Liver (tissue), 9 donors: ENCODE data around the gene ATP6V1G2. TPM values are rescaled to one million over a fixed set of nuclear protein-coding genes. Genes with fewer than 3 reads are reported as not detected.

Experiments used
- DNase-seq: peaks from one replicate; pipeline ENCODE4 v3.0.0-alpha.2; 2017; ENCODE audit warnings: low spot score
- H3K27ac ChIP-seq, 2 donors: one replicate each; pipeline ENCODE4 v1.7.0; 2013; ENCODE audit warnings: inconsistent platforms in 2 of 2, low read length in 2 of 2, control low read depth in 1 of 2, low read depth in 1 of 2, mild to moderate bottlenecking in 1 of 2
- H3K27me3 ChIP-seq, 4 donors: one replicate each; pipeline versions ENCODE4 v1.6.1 to v1.7.0; 2013; ENCODE audit warnings: low read length in 3 of 4, inconsistent platforms in 1 of 4, mild to moderate bottlenecking in 1 of 4, moderate library complexity in 1 of 4; ENCODE audit not compliant: control insufficient read depth in 4 of 4, insufficient read depth in 4 of 4
- H3K36me3 ChIP-seq, 4 donors: one replicate each; pipeline versions ENCODE4 v1.6.1 to v1.7.0; 2013; ENCODE audit warnings: low read length in 3 of 4, mild to moderate bottlenecking in 3 of 4, low read depth in 1 of 4, moderate library complexity in 1 of 4; ENCODE audit not compliant: control insufficient read depth in 4 of 4, insufficient read depth in 3 of 4
- H3K4me1 ChIP-seq, 4 donors: one replicate each; pipeline versions ENCODE4 v1.6.1 to v1.7.0; 2013; ENCODE audit warnings: low read length in 3 of 4, mild to moderate bottlenecking in 3 of 4, moderate library complexity in 1 of 4; ENCODE audit not compliant: control insufficient read depth in 4 of 4, insufficient read depth in 4 of 4
- H3K4me3 ChIP-seq, 3 donors: one replicate each; pipeline versions ENCODE4 v1.6.1 to v1.7.0; 2013; ENCODE audit warnings: low read length in 3 of 3, control low read depth in 1 of 3, low read depth in 1 of 3, mild to moderate bottlenecking in 1 of 3
- H3K9ac ChIP-seq, 2 donors: one replicate each; pipeline ENCODE4 v1.7.0; 2013; ENCODE audit warnings: low read length in 2 of 2, mild to moderate bottlenecking in 2 of 2, moderate library complexity in 2 of 2, control low read depth in 1 of 2, low read depth in 1 of 2
- H3K9me3 ChIP-seq, 4 donors: one replicate each; pipeline versions ENCODE4 v1.6.1 to v1.7.0; 2013; ENCODE audit warnings: low read length in 3 of 4; ENCODE audit not compliant: control insufficient read depth in 4 of 4
- EGR1 ChIP-seq, 2 donors: IDR thresholded peaks; 2 replicates each; pipeline ENCODE4 v1.6.1; 2016 to 2018; ENCODE audit warnings: antibody characterized with exemption in 2 of 2, low read depth in 2 of 2
- FOXA1 ChIP-seq: IDR thresholded peaks from 2 replicates; pipeline ENCODE4 v1.6.1; 2016; ENCODE audit warnings: antibody characterized with exemption
- FOXA2 ChIP-seq: IDR thresholded peaks from 2 replicates; pipeline ENCODE4 v1.6.1; 2016; ENCODE audit warnings: antibody characterized with exemption
- GABPA ChIP-seq, 2 donors: IDR thresholded peaks in 1 of 2; conservative IDR thresholded peaks in 1 of 2; 2 replicates each; pipeline ENCODE4 v1.6.1; 2016; ENCODE audit warnings: antibody characterized with exemption in 2 of 2, mild to moderate bottlenecking in 1 of 2, moderate library complexity in 1 of 2
- HNF4A ChIP-seq, 2 donors: conservative IDR thresholded peaks; 2 replicates each; pipeline ENCODE4 v1.6.1; 2016; ENCODE audit warnings: antibody characterized with exemption in 2 of 2, mild to moderate bottlenecking in 2 of 2
- HNF4G ChIP-seq: IDR thresholded peaks from 2 replicates; pipeline ENCODE4 v1.6.1; 2016; ENCODE audit warnings: antibody characterized with exemption
- JUND ChIP-seq, 2 donors: IDR thresholded peaks; 2 replicates each; pipeline ENCODE4 v1.6.1; 2016; ENCODE audit warnings: antibody characterized with exemption in 2 of 2
- NR2F2 ChIP-seq: IDR thresholded peaks from 2 replicates; pipeline ENCODE4 v1.6.1; 2016; ENCODE audit warnings: antibody characterized with exemption
- RAD21 ChIP-seq, 2 donors: IDR thresholded peaks; 2 replicates each; pipeline ENCODE4 v1.6.1; 2016; ENCODE audit warnings: antibody characterized with exemption in 2 of 2, mild to moderate bottlenecking in 2 of 2
- RXRA ChIP-seq, 2 donors: IDR thresholded peaks; 2 replicates each; pipeline ENCODE4 v1.6.1; 2017 to 2018; ENCODE audit warnings: antibody characterized with exemption in 2 of 2, mild to moderate bottlenecking in 1 of 2
- SP1 ChIP-seq: IDR thresholded peaks from 2 replicates; pipeline ENCODE4 v1.6.1; 2018; ENCODE audit warnings: antibody characterized with exemption, mild to moderate bottlenecking
- TAF1 ChIP-seq: conservative IDR thresholded peaks from 2 replicates; pipeline ENCODE4 v1.6.1; 2016; ENCODE audit warnings: antibody characterized with exemption, mild to moderate bottlenecking
- YY1 ChIP-seq: IDR thresholded peaks from 2 replicates; pipeline ENCODE4 v1.6.1; 2016; ENCODE audit warnings: antibody characterized with exemption, mild to moderate bottlenecking
- WGBS: extraction: QIAGEN DNeasy Blood & Tissue Kit; methylation state at CpG from one replicate; pipeline ENCODE4 v1.1.7; 2013; 5-methylcytosine and 5-hydroxymethylcytosine counted together
- polyA plus RNA-seq, 2 donors: library from polyadenylated mRNA; stranded (reverse) in 1 of 2; unstranded in 1 of 2; fragments of 200-250 nt in 1 of 2; fragments of >200 nt in 1 of 2; fragmentation: Nextera tagmentation in 1 of 2; extraction: Ambion mirVana in 1 of 2; gene quantifications; one replicate each; pipeline versions ENCODE4 v1.2.1 to v1.2.3, GENCODE V29; 2013 to 2015
- total RNA-seq, 2 donors: library from RNA; depleted of rRNA; stranded (reverse); fragments of >200 nt; gene quantifications; one replicate each; pipeline ENCODE4 v1.2.3, GENCODE V29; 2014
- TF ChIP-seq, protein P1 (sequence below): IDR thresholded peaks from 2 replicates; pipeline ENCODE4 v1.6.1; 2016; ENCODE audit warnings: antibody characterized with exemption
- TF ChIP-seq, protein P2 (sequence below): IDR thresholded peaks from 2 replicates; pipeline ENCODE4 v1.6.1; 2016; ENCODE audit warnings: antibody characterized with exemption, mild to moderate bottlenecking
- TF ChIP-seq, protein P3 (sequence below): fragments of 150-350 bp; IDR thresholded peaks from 2 replicates; pipeline ENCODE4 v1.5.1; 2017; ENCODE audit warnings: improper control_type of control experiment, low read depth, low read length; ENCODE audit not compliant: missing input control
- TF ChIP-seq, protein P4 (sequence below): IDR thresholded peaks from 2 replicates; pipeline ENCODE4 v1.6.1; 2016; ENCODE audit warnings: antibody characterized with exemption
- TF ChIP-seq, protein P5 (sequence below): IDR thresholded peaks from 2 replicates; pipeline ENCODE4 v1.6.1; 2016; ENCODE audit warnings: antibody characterized with exemption
- donor health status: healthy.
- donor health status: healthy.
- donor health status: healthy.
- donor health status: healthy.
- donor health status: healthy.

The ATP6V1G2 gene
- total RNA-seq (under 1 TPM; 0.14 to 0.17 TPM), polyA plus RNA-seq (under 1 TPM; 0.35 to 0.36 TPM)

DNA sequence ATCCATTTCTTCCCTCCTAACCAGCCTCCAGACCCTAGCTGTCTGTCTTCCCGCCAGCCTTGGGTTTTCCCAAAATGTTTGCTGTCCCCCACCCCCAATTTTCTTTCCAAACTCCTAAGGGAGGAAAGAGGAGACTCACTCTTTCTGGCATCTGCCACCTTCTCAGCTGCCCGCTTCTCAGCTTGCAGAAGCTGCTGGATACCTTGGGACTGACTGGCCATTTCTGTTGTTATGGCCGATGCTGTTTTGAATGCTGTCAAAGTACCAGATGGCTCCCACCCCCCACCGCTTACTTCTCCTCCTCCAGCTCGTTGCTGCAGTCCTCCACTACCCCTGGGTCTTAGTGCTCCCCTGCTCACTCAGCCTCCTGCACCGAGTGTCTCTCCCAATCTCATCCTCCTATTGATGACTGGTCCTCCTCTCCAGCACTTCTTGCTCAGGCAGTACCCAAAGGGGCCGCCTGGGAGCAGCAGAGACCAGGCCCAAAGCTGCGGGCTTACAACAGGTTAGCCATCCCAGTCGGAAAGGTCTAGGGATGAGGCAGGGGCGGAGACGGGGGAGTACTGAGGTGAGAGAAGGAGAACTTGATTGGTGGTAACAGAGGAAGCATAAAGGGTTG, at the start of gene ATP6V1G2:
TSS of gene ATP6V1G2 (minus strand) at position 270 of the 619 bp plus-strand sequence. CDS start at position 221, 49 bp downstream.
- DNase-seq: peak; percentile 88

More for the DNA sequence above, at the start of gene ATP6V1G2:
- TF ChIP-seq FOXA2 (no peak), HNF4A (conservative IDR thresholded peaks at IDR 0.05) (peak in 1 of 2 donors; percentile 14), TAF1 (no peak), HNF4G (no peak), GABPA (IDR thresholded peaks at IDR 0.05 in 1 of 2, conservative IDR thresholded peaks at IDR 0.05 in 1 of 2) (no peak), RAD21 (IDR thresholded peaks at IDR 0.05) (peak; percentile 99 to 100), FOXA1 (no peak), EGR1 (IDR thresholded peaks at IDR 0.05; ENCODE audit: low read depth in 2 of 2) (no peak), NR2F2 (peak; percentile 16), RXRA (IDR thresholded peaks at IDR 0.05) (peak in 1 of 2 donors; percentile 48), JUND (IDR thresholded peaks at IDR 0.05) (no peak), SP1 (no peak), YY1 (no peak)
- TF ChIP-seq, protein P1, sequence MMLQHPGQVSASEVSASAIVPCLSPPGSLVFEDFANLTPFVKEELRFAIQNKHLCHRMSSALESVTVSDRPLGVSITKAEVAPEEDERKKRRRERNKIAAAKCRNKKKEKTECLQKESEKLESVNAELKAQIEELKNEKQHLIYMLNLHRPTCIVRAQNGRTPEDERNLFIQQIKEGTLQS: no peak
- TF ChIP-seq, protein P2, sequence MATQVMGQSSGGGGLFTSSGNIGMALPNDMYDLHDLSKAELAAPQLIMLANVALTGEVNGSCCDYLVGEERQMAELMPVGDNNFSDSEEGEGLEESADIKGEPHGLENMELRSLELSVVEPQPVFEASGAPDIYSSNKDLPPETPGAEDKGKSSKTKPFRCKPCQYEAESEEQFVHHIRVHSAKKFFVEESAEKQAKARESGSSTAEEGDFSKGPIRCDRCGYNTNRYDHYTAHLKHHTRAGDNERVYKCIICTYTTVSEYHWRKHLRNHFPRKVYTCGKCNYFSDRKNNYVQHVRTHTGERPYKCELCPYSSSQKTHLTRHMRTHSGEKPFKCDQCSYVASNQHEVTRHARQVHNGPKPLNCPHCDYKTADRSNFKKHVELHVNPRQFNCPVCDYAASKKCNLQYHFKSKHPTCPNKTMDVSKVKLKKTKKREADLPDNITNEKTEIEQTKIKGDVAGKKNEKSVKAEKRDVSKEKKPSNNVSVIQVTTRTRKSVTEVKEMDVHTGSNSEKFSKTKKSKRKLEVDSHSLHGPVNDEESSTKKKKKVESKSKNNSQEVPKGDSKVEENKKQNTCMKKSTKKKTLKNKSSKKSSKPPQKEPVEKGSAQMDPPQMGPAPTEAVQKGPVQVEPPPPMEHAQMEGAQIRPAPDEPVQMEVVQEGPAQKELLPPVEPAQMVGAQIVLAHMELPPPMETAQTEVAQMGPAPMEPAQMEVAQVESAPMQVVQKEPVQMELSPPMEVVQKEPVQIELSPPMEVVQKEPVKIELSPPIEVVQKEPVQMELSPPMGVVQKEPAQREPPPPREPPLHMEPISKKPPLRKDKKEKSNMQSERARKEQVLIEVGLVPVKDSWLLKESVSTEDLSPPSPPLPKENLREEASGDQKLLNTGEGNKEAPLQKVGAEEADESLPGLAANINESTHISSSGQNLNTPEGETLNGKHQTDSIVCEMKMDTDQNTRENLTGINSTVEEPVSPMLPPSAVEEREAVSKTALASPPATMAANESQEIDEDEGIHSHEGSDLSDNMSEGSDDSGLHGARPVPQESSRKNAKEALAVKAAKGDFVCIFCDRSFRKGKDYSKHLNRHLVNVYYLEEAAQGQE: no peak
- TF ChIP-seq, protein P3, sequence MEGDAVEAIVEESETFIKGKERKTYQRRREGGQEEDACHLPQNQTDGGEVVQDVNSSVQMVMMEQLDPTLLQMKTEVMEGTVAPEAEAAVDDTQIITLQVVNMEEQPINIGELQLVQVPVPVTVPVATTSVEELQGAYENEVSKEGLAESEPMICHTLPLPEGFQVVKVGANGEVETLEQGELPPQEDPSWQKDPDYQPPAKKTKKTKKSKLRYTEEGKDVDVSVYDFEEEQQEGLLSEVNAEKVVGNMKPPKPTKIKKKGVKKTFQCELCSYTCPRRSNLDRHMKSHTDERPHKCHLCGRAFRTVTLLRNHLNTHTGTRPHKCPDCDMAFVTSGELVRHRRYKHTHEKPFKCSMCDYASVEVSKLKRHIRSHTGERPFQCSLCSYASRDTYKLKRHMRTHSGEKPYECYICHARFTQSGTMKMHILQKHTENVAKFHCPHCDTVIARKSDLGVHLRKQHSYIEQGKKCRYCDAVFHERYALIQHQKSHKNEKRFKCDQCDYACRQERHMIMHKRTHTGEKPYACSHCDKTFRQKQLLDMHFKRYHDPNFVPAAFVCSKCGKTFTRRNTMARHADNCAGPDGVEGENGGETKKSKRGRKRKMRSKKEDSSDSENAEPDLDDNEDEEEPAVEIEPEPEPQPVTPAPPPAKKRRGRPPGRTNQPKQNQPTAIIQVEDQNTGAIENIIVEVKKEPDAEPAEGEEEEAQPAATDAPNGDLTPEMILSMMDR: peak; percentile 98
- TF ChIP-seq, protein P4, sequence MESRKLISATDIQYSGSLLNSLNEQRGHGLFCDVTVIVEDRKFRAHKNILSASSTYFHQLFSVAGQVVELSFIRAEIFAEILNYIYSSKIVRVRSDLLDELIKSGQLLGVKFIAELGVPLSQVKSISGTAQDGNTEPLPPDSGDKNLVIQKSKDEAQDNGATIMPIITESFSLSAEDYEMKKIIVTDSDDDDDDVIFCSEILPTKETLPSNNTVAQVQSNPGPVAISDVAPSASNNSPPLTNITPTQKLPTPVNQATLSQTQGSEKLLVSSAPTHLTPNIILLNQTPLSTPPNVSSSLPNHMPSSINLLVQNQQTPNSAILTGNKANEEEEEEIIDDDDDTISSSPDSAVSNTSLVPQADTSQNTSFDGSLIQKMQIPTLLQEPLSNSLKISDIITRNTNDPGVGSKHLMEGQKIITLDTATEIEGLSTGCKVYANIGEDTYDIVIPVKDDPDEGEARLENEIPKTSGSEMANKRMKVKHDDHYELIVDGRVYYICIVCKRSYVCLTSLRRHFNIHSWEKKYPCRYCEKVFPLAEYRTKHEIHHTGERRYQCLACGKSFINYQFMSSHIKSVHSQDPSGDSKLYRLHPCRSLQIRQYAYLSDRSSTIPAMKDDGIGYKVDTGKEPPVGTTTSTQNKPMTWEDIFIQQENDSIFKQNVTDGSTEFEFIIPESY: no peak
- TF ChIP-seq, protein P5, sequence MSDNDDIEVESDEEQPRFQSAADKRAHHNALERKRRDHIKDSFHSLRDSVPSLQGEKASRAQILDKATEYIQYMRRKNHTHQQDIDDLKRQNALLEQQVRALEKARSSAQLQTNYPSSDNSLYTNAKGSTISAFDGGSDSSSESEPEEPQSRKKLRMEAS: no peak
- Histone ChIP-seq H3K9me3 (no peaks in the 10 kb centered on the region), H3K36me3 (peaks cover 0 to 13% (median 10%) of the 10 kb centered on the region in 4 donors), H3K4me3 (peak within 1 kb of the TSS; percentile 15 to 78 (median 56)), H3K9ac (peak within 1 kb of the TSS; percentile 51 to 97), H3K27ac (peak within 1 kb of the TSS; percentile 52 to 84), H3K4me1 (peaks cover 5 to 25% (median 17%) of the 10 kb centered on the region in 4 donors), H3K27me3 (no peaks in the 10 kb centered on the region)
- 10% methylated on average over 11 of the region's 11 CpGs for WGBS
